IgD-negative memory B cell (primary cell): Measurements from ENCODE around the gene EPB41L3. TPM values are rescaled to one million over a fixed set of nuclear protein-coding genes. Genes with fewer than 3 reads are reported as not detected.
A peak's percentile ranks its signal among the peaks of the same experiment; 100 is the strongest.

Experiments used
- H3K27ac Mint-ChIP-seq, 3 donors: one replicate each; pipeline ENCODE4 v1.8.0; 2020 to 2022; ENCODE audit warnings: mild to moderate bottlenecking in 3 of 3, mixed read lengths in 3 of 3, moderate library complexity in 1 of 3
- H3K27me3 Mint-ChIP-seq: one replicate; pipeline ENCODE4 v1.8.0; 2021; ENCODE audit warnings: mixed read lengths
- H3K36me3 Mint-ChIP-seq: one replicate; pipeline ENCODE4 v1.8.0; 2020; ENCODE audit warnings: mild to moderate bottlenecking, mixed read lengths
- H3K4me1 Mint-ChIP-seq, 3 donors: one replicate each; pipeline ENCODE4 v1.8.0; 2020 to 2022; ENCODE audit warnings: mixed read lengths in 3 of 3, mild to moderate bottlenecking in 1 of 3
- H3K4me3 Mint-ChIP-seq, 4 donors: one replicate each; pipeline ENCODE4 v1.8.0; 2020 to 2022; ENCODE audit warnings: mild to moderate bottlenecking in 4 of 4, mixed read lengths in 4 of 4, moderate library complexity in 3 of 4
- H3K9me3 Mint-ChIP-seq, 3 donors: one replicate each; pipeline ENCODE4 v1.8.0; 2020 to 2021; ENCODE audit warnings: mixed read lengths in 3 of 3, mild to moderate bottlenecking in 1 of 3
- polyA plus RNA-seq: library from polyadenylated mRNA; unstranded; fragments of 300-500 nt; fragmentation: Illumina TruSeq; gene quantifications from one replicate; pipeline ENCODE4 v1.2.3, GENCODE V29; 2021

The EPB41L3 gene
- polyA plus RNA-seq, 1 donor from 2014 or later: 0.39 TPM

- Mint-ChIP-seq H3K4me3 (no peak overlapping the region), H3K27ac (no peak overlapping the region), H3K36me3 (no peaks in the 10 kb centered on the region), H3K4me1 (peaks cover 0 to 4% (median 0%) of the 10 kb centered on the region in 3 donors), H3K9me3 (no peaks in the 10 kb centered on the region), H3K27me3 (peaks cover 17% of the 10 kb centered on the region)
Measured at GRCh38 chr18:5413447-5413846, 130.3 kb downstream of the EPB41L3 start.

- Mint-ChIP-seq H3K36me3 (no peaks in the 10 kb centered on the region), H3K27me3 (peaks cover 3% of the 10 kb centered on the region), H3K4me3 (no peak overlapping the region), H3K27ac (no peak overlapping the region), H3K4me1 (no peaks in the 10 kb centered on the region), H3K9me3 (no peaks in the 10 kb centered on the region)
Measured at GRCh38 chr18:5410582-5410981, 133.2 kb downstream of the EPB41L3 start.

GRCh38 chr18:5398269-5398668, 145.5 kb downstream of the EPB41L3 start:
- Mint-ChIP-seq H3K36me3 (no peaks in the 10 kb centered on the region), H3K27ac (no peak overlapping the region), H3K4me3 (no peak overlapping the region), H3K9me3 (peaks cover 0 to 2% (median 1%) of the 10 kb centered on the region in 3 donors), H3K4me1 (peaks cover 0 to 4% (median 4%) of the 10 kb centered on the region in 3 donors), H3K27me3 (no peaks in the 10 kb centered on the region)

GRCh38 chr18:5397102-5397501, 146.7 kb downstream of the EPB41L3 start:
- Mint-ChIP-seq H3K4me3 (no peak overlapping the region), H3K9me3 (peaks cover 0 to 2% (median 1%) of the 10 kb centered on the region in 3 donors), H3K27ac (no peak overlapping the region), H3K36me3 (no peaks in the 10 kb centered on the region), H3K27me3 (no peaks in the 10 kb centered on the region), H3K4me1 (peaks cover 0 to 4% (median 4%) of the 10 kb centered on the region in 3 donors)

GRCh38 chr18:5395860-5396448, 147.8 kb downstream of the EPB41L3 start:
- Mint-ChIP-seq H3K4me3 (no peak overlapping the region), H3K27me3 (no peaks in the 10 kb centered on the region), H3K36me3 (no peaks in the 10 kb centered on the region), H3K27ac (no peak overlapping the region), H3K4me1 (peaks cover 0 to 4% (median 4%) of the 10 kb centered on the region in 3 donors), H3K9me3 (peaks cover 0 to 2% (median 1%) of the 10 kb centered on the region in 3 donors)

DNA sequence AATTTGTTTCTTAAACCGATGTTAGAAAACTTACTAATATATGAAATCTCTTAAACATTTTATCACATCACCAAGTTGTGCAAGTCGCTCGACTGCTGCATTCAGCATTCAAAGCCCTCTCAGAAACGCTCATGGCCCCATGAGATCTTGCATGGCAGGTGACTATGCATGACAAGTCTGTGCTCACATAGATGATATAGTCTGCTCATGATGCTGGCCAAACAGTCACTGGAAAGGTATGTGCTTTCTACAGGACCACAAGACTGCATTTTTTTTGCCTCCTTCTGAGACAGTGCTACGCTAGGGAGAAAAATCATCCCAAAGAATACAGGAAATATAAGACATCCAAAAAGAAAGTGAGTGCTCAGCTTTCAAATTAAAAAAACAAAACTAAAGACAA, 150.0 kb downstream of the EPB41L3 start:
- Mint-ChIP-seq H3K9me3 (peaks cover 0 to 2% (median 1%) of the 10 kb centered on the region in 3 donors), H3K4me3 (no peak overlapping the region), H3K27me3 (no peaks in the 10 kb centered on the region), H3K27ac (no peak overlapping the region), H3K4me1 (peaks cover 0 to 4% (median 4%) of the 10 kb centered on the region in 3 donors), H3K36me3 (no peaks in the 10 kb centered on the region)

GRCh38 chr18:5391409-5391808, 152.4 kb downstream of the EPB41L3 start:
- Mint-ChIP-seq H3K4me1 (peaks cover 0 to 4% (median 3%) of the 10 kb centered on the region in 3 donors), H3K36me3 (no peaks in the 10 kb centered on the region), H3K4me3 (no peak overlapping the region), H3K27me3 (peaks cover 3% of the 10 kb centered on the region), H3K9me3 (peaks cover 0 to 1% (median 0%) of the 10 kb centered on the region in 3 donors), H3K27ac (no peak overlapping the region)

- Mint-ChIP-seq H3K27me3 (peaks cover 3% of the 10 kb centered on the region), H3K9me3 (no peaks in the 10 kb centered on the region), H3K27ac (no peak overlapping the region), H3K4me1 (peaks cover 0 to 3% (median 0%) of the 10 kb centered on the region in 3 donors), H3K4me3 (no peak overlapping the region), H3K36me3 (no peaks in the 10 kb centered on the region)
Measured at GRCh38 chr18:5389356-5389755, 154.4 kb downstream of the EPB41L3 start.

DNA sequence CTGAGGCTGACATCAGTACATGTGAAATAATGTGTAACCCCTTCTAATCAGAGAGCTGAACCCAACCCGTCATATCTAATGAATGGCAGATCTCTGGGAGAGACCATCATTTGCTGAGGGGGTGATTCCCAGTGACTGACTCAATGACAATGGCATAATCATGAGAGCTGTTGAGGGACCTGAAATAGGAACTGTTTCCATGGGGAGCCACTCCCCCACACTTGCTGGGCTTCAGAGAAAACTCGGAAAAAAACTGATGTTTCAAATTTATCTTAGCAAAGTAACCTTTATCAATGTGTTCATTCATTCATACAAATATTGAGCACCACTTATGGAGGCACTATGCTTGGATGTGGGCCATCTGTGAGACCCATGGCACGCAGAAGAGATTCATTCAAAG, 154.9 kb downstream of the EPB41L3 start:
- no peaks in the 10 kb centered on the region for H3K9me3 Mint-ChIP-seq
- H3K4me3 Mint-ChIP-seq: no peak overlapping the region
- peaks cover 3% of the 10 kb centered on the region for H3K27me3 Mint-ChIP-seq
- no peaks in the 10 kb centered on the region for H3K36me3 Mint-ChIP-seq
- H3K4me1 Mint-ChIP-seq: peaks cover 0 to 1% (median 0%) of the 10 kb centered on the region in 3 donors
- no peak overlapping the region for H3K27ac Mint-ChIP-seq

DNA sequence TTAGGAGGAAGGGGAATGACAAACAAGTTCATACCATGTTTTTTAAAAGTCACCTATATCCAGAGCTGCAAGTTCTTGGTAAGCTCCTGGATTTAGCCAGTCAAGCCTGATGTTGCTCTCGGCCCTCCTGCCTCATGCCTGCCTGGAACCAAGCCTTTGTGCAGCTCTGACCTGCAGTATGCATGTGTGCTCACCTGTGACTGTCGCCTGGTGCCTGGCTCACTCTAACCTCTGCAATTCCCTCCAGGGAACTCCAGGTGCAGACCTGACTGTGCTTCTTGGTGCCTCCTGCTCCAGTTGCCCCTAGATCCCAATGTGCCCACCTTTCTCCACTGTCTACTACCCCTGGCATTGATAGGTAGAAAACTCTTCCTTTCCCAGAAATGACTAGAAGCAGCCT, 163.2 kb downstream of the EPB41L3 start:
- H3K27me3 Mint-ChIP-seq: peaks cover 1% of the 10 kb centered on the region

GRCh38 chr18:5376986-5377385, 166.8 kb downstream of the EPB41L3 start:
- Mint-ChIP-seq H3K4me3 (no peak overlapping the region), H3K27me3 (peaks cover 3% of the 10 kb centered on the region), H3K27ac (no peak overlapping the region), H3K4me1 (peaks cover 0 to 2% (median 0%) of the 10 kb centered on the region in 3 donors), H3K9me3 (no peaks in the 10 kb centered on the region), H3K36me3 (no peaks in the 10 kb centered on the region)

More for the DNA sequence above, 163.2 kb downstream of the EPB41L3 start:
- peaks cover 0 to 2% (median 0%) of the 10 kb centered on the region in 3 donors for H3K4me1 Mint-ChIP-seq
- H3K36me3 Mint-ChIP-seq: no peaks in the 10 kb centered on the region
- H3K4me3 Mint-ChIP-seq: no peak overlapping the region
- no peak overlapping the region for H3K27ac Mint-ChIP-seq
- H3K9me3 Mint-ChIP-seq: no peaks in the 10 kb centered on the region

DNA sequence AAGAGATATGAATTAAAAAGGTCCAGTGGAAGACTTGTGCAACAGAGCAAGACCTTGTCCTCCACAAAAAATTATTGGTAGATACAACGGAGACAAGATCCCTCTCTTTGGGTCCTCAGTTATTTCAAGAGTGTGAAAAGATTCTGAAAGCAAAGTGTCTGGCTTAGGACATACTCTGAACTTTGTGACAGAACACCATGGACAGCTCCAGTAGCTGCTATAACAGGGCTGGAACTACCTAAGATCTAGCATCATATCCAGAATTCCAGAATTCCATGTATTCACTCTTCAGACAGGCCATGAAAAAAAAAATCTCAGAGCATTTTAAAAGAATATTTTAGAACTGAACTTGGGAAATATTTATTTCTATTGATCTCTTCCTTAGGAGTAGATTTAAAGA, 173.5 kb downstream of the EPB41L3 start:
- peaks cover 0 to 2% (median 0%) of the 10 kb centered on the region in 3 donors for H3K9me3 Mint-ChIP-seq
- peak overlapping the region in 1 of 3 donors; percentile 6 for H3K27ac Mint-ChIP-seq
- peaks cover 4% of the 10 kb centered on the region for H3K27me3 Mint-ChIP-seq
- no peaks in the 10 kb centered on the region for H3K4me1 Mint-ChIP-seq
- no peaks in the 10 kb centered on the region for H3K36me3 Mint-ChIP-seq
- H3K4me3 Mint-ChIP-seq: no peak overlapping the region

GRCh38 chr18:5369513-5369912, 174.3 kb downstream of the EPB41L3 start:
- no peaks in the 10 kb centered on the region for H3K4me1 Mint-ChIP-seq
- no peaks in the 10 kb centered on the region for H3K36me3 Mint-ChIP-seq
- peaks cover 2% of the 10 kb centered on the region for H3K27me3 Mint-ChIP-seq
- H3K9me3 Mint-ChIP-seq: peaks cover 0 to 2% (median 0%) of the 10 kb centered on the region in 3 donors
- H3K27ac Mint-ChIP-seq: no peak overlapping the region
- H3K4me3 Mint-ChIP-seq: no peak overlapping the region

- Mint-ChIP-seq H3K27me3 (peaks cover 2% of the 10 kb centered on the region), H3K36me3 (no peaks in the 10 kb centered on the region), H3K27ac (no peak overlapping the region), H3K4me3 (no peak overlapping the region), H3K9me3 (peaks cover 0 to 3% (median 2%) of the 10 kb centered on the region in 3 donors), H3K4me1 (no peaks in the 10 kb centered on the region)
Measured at GRCh38 chr18:5365443-5365842, 178.4 kb downstream of the EPB41L3 start.

DNA sequence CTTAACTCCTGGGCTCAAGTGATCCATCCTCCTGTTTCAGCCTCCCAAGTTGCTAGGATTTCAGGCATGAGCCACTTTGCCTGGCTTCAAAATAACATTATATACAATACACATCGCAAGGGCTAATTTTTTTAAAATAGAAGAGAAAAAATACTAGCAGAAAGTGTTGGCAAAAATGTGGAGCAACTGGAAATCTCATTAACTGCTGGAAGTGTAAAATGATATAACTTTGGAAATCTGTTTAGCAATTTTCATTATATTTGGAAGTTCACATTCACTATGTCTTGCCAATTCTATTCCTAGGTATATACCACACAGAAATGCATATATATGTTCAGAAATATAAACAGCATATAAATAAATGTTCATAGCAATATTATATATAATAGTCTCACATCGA, 193.2 kb downstream of the EPB41L3 start:
- Mint-ChIP-seq H3K27me3 (no peaks in the 10 kb centered on the region), H3K4me1 (no peaks in the 10 kb centered on the region), H3K9me3 (peaks cover 5 to 15% (median 9%) of the 10 kb centered on the region in 3 donors), H3K36me3 (peaks cover 8% of the 10 kb centered on the region), H3K27ac (no peak overlapping the region), H3K4me3 (no peak overlapping the region)
